ENCODE data around the gene SCGB3A1. TPM values are rescaled to one million over a fixed set of nuclear protein-coding genes. Genes with fewer than 3 reads are reported as not detected.

SCGB3A1 gene
- total RNA-seq (under 1 TPM in 1 of 4 donors, not detected in 3; 0.46 TPM), polyA plus RNA-seq (not detected)
- long read RNA-seq, donor 1 = 0 reads
- long read RNA-seq, donor 2 = 0 reads

- DNase-seq (no peak), ATAC-seq (no peak)
- Histone ChIP-seq H3K9me3 (no peaks in the 10 kb centered on the region), H3K36me3 (ENCODE audit: insufficient read depth in 1 of 2, low read depth in 1 of 2) (no peaks in the 10 kb centered on the region), H3K27ac (no peak within 1 kb of the TSS), H3K4me3 (peak within 1 kb of the TSS; percentile 53), H3K27me3 (ENCODE audit: insufficient read depth in 3 of 3, low read length in 2 of 3) (peaks cover 0 to 48% (median 12%) of the 10 kb centered on the region in 3 donors), H3K4me1 (peaks cover 4% of the 10 kb centered on the region)
- no peak for TF ChIP-seq CTCF (IDR thresholded peaks at IDR 0.05)
- 6 to 9% (median 6%) methylated on average over 27 to 60 of the region's 60 CpGs for WGBS, 3 donors
- intact Hi-C loops (cut with DNase I) = no loop called here
Observed at GRCh38 chr5:180591311-180591887, at the start of gene SCGB3A1. Gene SCGB3A1, minus strand, starts transcription at chr5:180591499. Its CDS starts 37 bp downstream, at chr5:180591462.

DNA sequence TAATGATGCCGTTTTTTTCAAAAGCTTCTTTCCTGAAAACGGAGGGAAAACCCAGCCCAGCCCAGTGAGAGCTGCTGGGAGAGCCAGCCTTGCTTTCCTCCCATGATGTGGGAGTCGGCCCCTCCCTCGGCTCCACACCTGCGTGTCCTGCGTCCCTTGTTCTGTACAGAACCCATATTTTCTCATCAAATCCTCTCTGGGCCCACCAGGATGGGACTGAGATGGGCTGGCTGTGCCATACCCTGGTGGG lies 49.2 kb upstream of the SCGB3A1 start:
- intact Hi-C loops (cut with DNase I) = no loop called here

GRCh38 chr5:180639741-180640610 lies 48.7 kb upstream of the SCGB3A1 start:
- peak in 1 of 2 donors; percentile 13 for DNase-seq

More for the DNA sequence above, 49.2 kb upstream of the SCGB3A1 start:
- Histone ChIP-seq H3K27ac (no peak overlapping the region), H3K36me3 (ENCODE audit: insufficient read depth in 1 of 2, low read depth in 1 of 2) (no peaks in the 10 kb centered on the region), H3K27me3 (ENCODE audit: insufficient read depth in 3 of 3, low read length in 2 of 3) (peaks cover 0 to 28% (median 3%) of the 10 kb centered on the region in 3 donors), H3K4me3 (no peak overlapping the region), H3K4me1 (no peaks in the 10 kb centered on the region), H3K9me3 (no peaks in the 10 kb centered on the region)
- ATAC-seq (no peak), DNase-seq (no peak)
- TF ChIP-seq CTCF (IDR thresholded peaks at IDR 0.05) = no peak
- 57 to 59% (median 58%) methylated on average over 6 of the region's 6 CpGs for WGBS, 3 donors

GRCh38 chr5:180639287-180639686 lies 48.0 kb upstream of the SCGB3A1 start:
- intact Hi-C loops (cut with DNase I) = no loop called here
- Histone ChIP-seq H3K27me3 (ENCODE audit: insufficient read depth in 3 of 3, low read length in 2 of 3) (peaks cover 0 to 17% (median 0%) of the 10 kb centered on the region in 3 donors), H3K27ac (no peak overlapping the region), H3K36me3 (ENCODE audit: insufficient read depth in 1 of 2, low read depth in 1 of 2) (no peaks in the 10 kb centered on the region), H3K4me1 (no peaks in the 10 kb centered on the region), H3K9me3 (no peaks in the 10 kb centered on the region), H3K4me3 (no peak overlapping the region)
- ATAC-seq (no peak), DNase-seq (no peak)
- WGBS, 3 donors = 60 to 63% (median 63%) methylated on average over 3 of the region's 3 CpGs
- no peak for TF ChIP-seq CTCF (IDR thresholded peaks at IDR 0.05)

More at GRCh38 chr5:180639741-180640610, 48.7 kb upstream of the SCGB3A1 start:
- no peak for TF ChIP-seq CTCF (IDR thresholded peaks at IDR 0.05)
- Histone ChIP-seq H3K36me3 (ENCODE audit: insufficient read depth in 1 of 2, low read depth in 1 of 2) (no peaks in the 10 kb centered on the region), H3K27ac (no peak overlapping the region), H3K27me3 (ENCODE audit: insufficient read depth in 3 of 3, low read length in 2 of 3) (peaks cover 0 to 23% (median 3%) of the 10 kb centered on the region in 3 donors), H3K9me3 (no peaks in the 10 kb centered on the region), H3K4me3 (no peak overlapping the region), H3K4me1 (no peaks in the 10 kb centered on the region)
- intact Hi-C loops (cut with DNase I) = no loop called here
- no peak for ATAC-seq
- 63 to 70% (median 68%) methylated on average over 27 of the region's 27 CpGs for WGBS, 3 donors
